OCI-LY1 (cell line): ENCODE measurements around the gene NOVA1.

Experiments used
- H2AFZ ChIP-seq: fragments of 200-600 bp; sonication (generic), shearing (Covaris generic); 2 replicates; pipeline ENCODE4 v1.6.0; 2014; ENCODE audit warnings: antibody characterized with exemption, mild to moderate bottlenecking, low read length
- H3F3A ChIP-seq: fragments of 200-600 bp; sonication (generic), shearing (Covaris generic); 2 replicates; pipeline ENCODE4 v1.6.0; 2014; ENCODE audit warnings: mild to moderate bottlenecking, antibody characterized with exemption, low read length, moderate library complexity; ENCODE audit not compliant: insufficient read depth
- H3K27ac ChIP-seq: fragments of 200-600 bp; sonication (generic); 2 replicates; pipeline ENCODE4 v1.5.1; 2014; ENCODE audit warnings: low read length, mixed run types, mild to moderate bottlenecking, low read depth; ENCODE audit not compliant: poor library complexity, severe bottlenecking
- H3K27me3 ChIP-seq: fragments of 200-600 bp; sonication (generic); 2 replicates; pipeline ENCODE4 v1.6.0; 2014; ENCODE audit warnings: antibody characterized with exemption, mild to moderate bottlenecking, low read length, moderate library complexity; ENCODE audit not compliant: insufficient read depth
- H3K36me3 ChIP-seq: fragments of 200-600 bp; sonication (generic); 2 replicates; pipeline ENCODE4 v1.6.1; 2014; ENCODE audit warnings: mild to moderate bottlenecking, antibody characterized with exemption, low read length, moderate library complexity, mixed read lengths; ENCODE audit not compliant: insufficient read depth
- H3K4me1 ChIP-seq: fragments of 200-600 bp; sonication (generic); 2 replicates; pipeline ENCODE4 v1.5.1; 2014; ENCODE audit warnings: mild to moderate bottlenecking, low read length, moderate library complexity; ENCODE audit not compliant: insufficient read depth, severe bottlenecking
- H3K4me2 ChIP-seq: fragments of 200-600 bp; sonication (generic), shearing (Covaris generic); 2 replicates; pipeline ENCODE4 v1.6.1; 2014; ENCODE audit warnings: low read length
- H3K4me3 ChIP-seq: fragments of 200-600 bp; sonication (generic); 2 replicates; pipeline ENCODE4 v1.5.1; 2014; ENCODE audit warnings: low read length, low read depth, mild to moderate bottlenecking, mixed read lengths; ENCODE audit not compliant: poor library complexity, severe bottlenecking
- H3K79me2 ChIP-seq: fragments of 200-600 bp; shearing (Covaris generic); 2 replicates; pipeline ENCODE4 v1.6.1; 2016; ENCODE audit warnings: mixed run types, low read length, mixed read lengths; ENCODE audit not compliant: insufficient read depth
- H3K9ac ChIP-seq: fragments of 200-600 bp; sonication (generic), shearing (Covaris generic); 2 replicates; pipeline ENCODE4 v1.6.1; 2014; ENCODE audit warnings: mild to moderate bottlenecking, low read length, mixed read lengths
- H3K9me2 ChIP-seq: fragments of 200-600 bp; sonication (generic), shearing (Covaris generic); 2 replicates; pipeline ENCODE4 v1.6.1; 2014; ENCODE audit warnings: low read depth, mild to moderate bottlenecking, low read length, mixed read lengths
- H3K9me3 ChIP-seq: fragments of 200-600 bp; shearing (Covaris generic); 2 replicates; pipeline ENCODE4 v1.6.1; 2014; ENCODE audit warnings: low read length, mixed read lengths
- H4K20me1 ChIP-seq: fragments of 200-600 bp; sonication (generic), shearing (Covaris generic); 2 replicates; pipeline ENCODE4 v1.6.0; 2016; ENCODE audit warnings: mild to moderate bottlenecking, low read length; ENCODE audit not compliant: insufficient read depth
- EZH2 ChIP-seq: fragments of 200-600 bp; sonication (generic), shearing (Covaris generic); IDR thresholded peaks from 2 replicates; pipeline ENCODE4 v1.8.0; 2017; ENCODE audit warnings: borderline replicate concordance, mixed run types, mild to moderate bottlenecking, antibody characterized with exemption, low read length, moderate library complexity, mixed read lengths
- TF ChIP-seq, protein P1 (sequence below): fragments of 200-600 bp; sonication (generic), shearing (Covaris generic); IDR thresholded peaks from 2 replicates; pipeline ENCODE4 v1.5.1; 2017; ENCODE audit warnings: mild to moderate bottlenecking, antibody characterized with exemption, low read length, moderate library complexity, mixed read lengths

Gene NOVA1

DNA sequence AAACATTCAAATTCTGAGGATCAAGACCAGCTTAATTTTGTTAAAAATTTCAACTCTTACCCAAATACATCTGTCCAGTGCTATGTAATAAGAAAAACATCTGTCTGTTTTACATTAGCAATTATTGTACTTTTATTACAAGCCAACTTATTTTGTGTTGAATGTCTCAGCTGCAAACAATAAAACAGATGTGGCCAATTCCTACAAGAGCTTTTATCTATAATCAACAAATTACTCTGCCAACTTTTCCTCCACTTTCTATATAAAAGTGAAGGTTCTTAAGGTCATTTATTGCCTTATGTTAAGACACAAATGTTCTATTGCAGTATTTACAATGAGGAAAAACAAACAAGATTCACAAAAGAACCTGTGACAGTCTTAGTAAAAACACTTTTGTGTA, 72.7 kb downstream of the NOVA1 start:
- Histone ChIP-seq H4K20me1 (no peaks in the 10 kb centered on the region), H3K4me3 (no peak overlapping the region), H3K27ac (no peak overlapping the region), H3K9me3 (no peaks in the 10 kb centered on the region), H3K27me3 (no peaks in the 10 kb centered on the region), H3K9ac (no peak overlapping the region), H3K36me3 (no peaks in the 10 kb centered on the region), H3K9me2 (no peaks in the 10 kb centered on the region), H3F3A (no peaks in the 10 kb centered on the region), H2AFZ (no peak overlapping the region), H3K4me1 (no peaks in the 10 kb centered on the region), H3K4me2 (no peak overlapping the region), H3K79me2 (no peaks in the 10 kb centered on the region)
- TF ChIP-seq EZH2 = no peak
- TF ChIP-seq, protein P1, sequence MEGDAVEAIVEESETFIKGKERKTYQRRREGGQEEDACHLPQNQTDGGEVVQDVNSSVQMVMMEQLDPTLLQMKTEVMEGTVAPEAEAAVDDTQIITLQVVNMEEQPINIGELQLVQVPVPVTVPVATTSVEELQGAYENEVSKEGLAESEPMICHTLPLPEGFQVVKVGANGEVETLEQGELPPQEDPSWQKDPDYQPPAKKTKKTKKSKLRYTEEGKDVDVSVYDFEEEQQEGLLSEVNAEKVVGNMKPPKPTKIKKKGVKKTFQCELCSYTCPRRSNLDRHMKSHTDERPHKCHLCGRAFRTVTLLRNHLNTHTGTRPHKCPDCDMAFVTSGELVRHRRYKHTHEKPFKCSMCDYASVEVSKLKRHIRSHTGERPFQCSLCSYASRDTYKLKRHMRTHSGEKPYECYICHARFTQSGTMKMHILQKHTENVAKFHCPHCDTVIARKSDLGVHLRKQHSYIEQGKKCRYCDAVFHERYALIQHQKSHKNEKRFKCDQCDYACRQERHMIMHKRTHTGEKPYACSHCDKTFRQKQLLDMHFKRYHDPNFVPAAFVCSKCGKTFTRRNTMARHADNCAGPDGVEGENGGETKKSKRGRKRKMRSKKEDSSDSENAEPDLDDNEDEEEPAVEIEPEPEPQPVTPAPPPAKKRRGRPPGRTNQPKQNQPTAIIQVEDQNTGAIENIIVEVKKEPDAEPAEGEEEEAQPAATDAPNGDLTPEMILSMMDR = no peak

DNA sequence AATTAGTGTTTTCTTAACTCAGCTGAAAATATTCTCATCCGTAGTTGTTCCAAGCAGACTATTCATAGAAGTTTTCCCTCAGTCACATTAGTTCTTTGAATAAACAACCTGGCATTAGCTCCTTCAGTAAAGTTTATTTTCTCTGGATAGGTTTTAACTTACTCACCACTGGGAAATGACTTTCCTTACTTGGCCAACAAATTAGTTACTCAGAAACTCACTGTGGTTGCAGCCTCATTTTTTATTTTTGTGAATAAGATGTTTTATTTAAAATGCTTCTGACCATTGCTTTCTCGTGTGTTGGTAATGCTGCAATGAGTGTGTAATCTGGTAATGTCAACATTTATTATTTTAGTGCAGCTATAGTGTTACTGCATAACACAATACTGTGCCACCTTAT, 74.9 kb downstream of the NOVA1 start:
- no peaks in the 10 kb centered on the region for H3K9me3 ChIP-seq
- TF ChIP-seq EZH2 = no peak
- TF ChIP-seq, protein P1 = no peak

DNA sequence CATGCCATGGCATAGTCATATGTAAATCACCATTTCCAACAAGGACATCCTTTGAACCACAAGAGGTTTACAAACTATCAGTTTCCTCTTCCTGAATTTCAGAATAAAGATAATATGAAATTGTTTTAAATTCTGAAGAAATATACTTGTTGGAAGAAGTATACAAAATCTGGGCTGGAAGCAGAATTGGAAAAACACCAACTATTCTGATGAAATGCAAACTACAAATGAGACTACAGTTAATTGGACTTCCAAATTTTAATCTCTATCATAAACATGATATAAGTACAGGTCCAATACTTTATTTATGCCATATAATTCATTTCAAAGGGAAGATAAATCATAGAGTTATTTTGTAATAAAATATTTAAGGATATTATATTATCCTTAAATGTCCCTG, 80.1 kb downstream of the NOVA1 start:
- Histone ChIP-seq H3K4me3 (no peak overlapping the region), H2AFZ (no peak overlapping the region), H3K27me3 (no peaks in the 10 kb centered on the region), H3K9ac (no peak overlapping the region), H3K9me2 (no peaks in the 10 kb centered on the region), H3K36me3 (no peaks in the 10 kb centered on the region), H3K4me2 (no peak overlapping the region), H4K20me1 (no peaks in the 10 kb centered on the region), H3K27ac (no peak overlapping the region), H3K79me2 (no peaks in the 10 kb centered on the region), H3K9me3 (no peaks in the 10 kb centered on the region), H3K4me1 (no peaks in the 10 kb centered on the region), H3F3A (no peaks in the 10 kb centered on the region)
- no peak for TF ChIP-seq EZH2
- TF ChIP-seq, protein P1 = no peak

More for the DNA sequence above, 74.9 kb downstream of the NOVA1 start:
- Histone ChIP-seq H3F3A (no peaks in the 10 kb centered on the region), H3K4me1 (no peaks in the 10 kb centered on the region), H3K27ac (no peak overlapping the region), H3K4me3 (no peak overlapping the region), H3K4me2 (no peak overlapping the region), H2AFZ (no peak overlapping the region), H4K20me1 (no peaks in the 10 kb centered on the region), H3K36me3 (no peaks in the 10 kb centered on the region), H3K79me2 (no peaks in the 10 kb centered on the region), H3K9ac (no peak overlapping the region), H3K9me2 (no peaks in the 10 kb centered on the region), H3K27me3 (no peaks in the 10 kb centered on the region)
